Aorta (tissue), 5 donors: ENCODE data around the gene B9D1. TPM values are rescaled to one million over a fixed set of nuclear protein-coding genes. Genes with fewer than 3 reads are reported as not detected.

Source experiments
- ATAC-seq: fragments of 200-7000 bp; cut with Tn5 transposase; one replicate; pipeline ENCODE4 v1.9.1; 2022; ENCODE audit warnings: moderate library complexity; ENCODE audit not compliant: low FRiP score
- DNase-seq, 2 donors: peaks; one replicate each; pipeline ENCODE4 v3.0.0-alpha.2; 2020
- H3K27ac ChIP-seq, 2 donors: one replicate each; pipeline ENCODE4 v1.5.1; 2013; ENCODE audit warnings: low read length in 2 of 2, mild to moderate bottlenecking in 2 of 2, moderate library complexity in 2 of 2, control low read depth in 1 of 2, inconsistent platforms in 1 of 2, low read depth in 1 of 2
- H3K27me3 ChIP-seq, 2 donors: one replicate each; pipeline ENCODE4 v1.6.1; 2013; ENCODE audit warnings: control low read depth in 1 of 2, low read length in 1 of 2, mild to moderate bottlenecking in 1 of 2, moderate library complexity in 1 of 2; ENCODE audit not compliant: insufficient read depth in 2 of 2, control insufficient read depth in 1 of 2
- H3K36me3 ChIP-seq, 2 donors: one replicate each; pipeline ENCODE4 v1.6.1; 2013; ENCODE audit warnings: control low read depth in 1 of 2, low read length in 1 of 2, mild to moderate bottlenecking in 1 of 2; ENCODE audit not compliant: insufficient read depth in 2 of 2, control insufficient read depth in 1 of 2
- H3K4me1 ChIP-seq, 2 donors: one replicate each; pipeline ENCODE4 v1.6.1; 2013; ENCODE audit warnings: low read length in 2 of 2, control low read depth in 1 of 2, mild to moderate bottlenecking in 1 of 2, moderate library complexity in 1 of 2; ENCODE audit not compliant: insufficient read depth in 2 of 2, control insufficient read depth in 1 of 2
- H3K4me3 ChIP-seq, 2 donors: one replicate each; pipeline ENCODE4 v1.5.1; 2013; ENCODE audit warnings: low read length in 2 of 2, control low read depth in 1 of 2, mild to moderate bottlenecking in 1 of 2
- H3K9me3 ChIP-seq: one replicate; pipeline ENCODE4 v1.6.1; 2013; ENCODE audit warnings: mild to moderate bottlenecking, low read length; ENCODE audit not compliant: control insufficient read depth
- WGBS, 2 donors: extraction: QIAGEN DNeasy Blood & Tissue Kit; methylation state at CpG; one replicate each; pipeline ENCODE4 v1.1.7; 2013; 5-methylcytosine and 5-hydroxymethylcytosine counted together
- intact Hi-C, 2 donors: fragments of 100-400 bp; cut with DNase I; formaldehyde crosslinking; loops; one replicate each; pipeline versions ENCODE4 v1.14.2 to v1.15.0; 2022
- polyA plus RNA-seq, 2 donors: library from polyadenylated mRNA; stranded (reverse); fragments of 200-250 nt; gene quantifications; one replicate each; pipeline ENCODE4 v1.2.3, GENCODE V29; 2013
- total RNA-seq, 2 donors: library from RNA; stranded (reverse); fragmentation: NEBNext Ultra II Directional; extraction: Animal tissue kit (Norgen Biotek cat#: 25700); gene quantifications; one replicate each; pipeline ENCODE4 v1.2.1, GENCODE V29; 2021
- donor health status: healthy with polysubstance abuse.
- donor health status: Bipolar disorder and iron deficiency.
- donor health status: DM: no; HTN: no; CAD: no.
- donor health status: DM: no; HTN: no; CAD: no.
- donor health status: DM: yes; HTN: yes; CAD: no.

Gene B9D1
- total and polyA plus RNA-seq, 4 donors, result 7.3 to 16.5 (median 9.2) TPM

- no peak overlapping the region for H3K4me3 ChIP-seq
- H3K27ac ChIP-seq, result no peak overlapping the region
- WGBS, 2 donors, result 90 to 91% methylated on average over 9 of the region's 9 CpGs
- ATAC-seq (no peak), DNase-seq (peak; percentile 17 to 69)
- no peaks in the 10 kb centered on the region for H3K36me3 ChIP-seq
- intact Hi-C loops, result loop anchor here (5.0 to 10.0 kb wide), 4 partner anchors 36 to 299 kb away; partner anchors contain the start of gene ALDH3A2 (in 1 of the 2)
- no peaks in the 10 kb centered on the region for H3K9me3 ChIP-seq
- H3K4me1 ChIP-seq, result no peaks in the 10 kb centered on the region
- no peaks in the 10 kb centered on the region for H3K27me3 ChIP-seq
These were observed 3.5 kb upstream of the B9D1 start for GRCh38 chr17:19365833-19366636.

GRCh38 chr17:19365499-19365817 is 2.9 kb upstream of the B9D1 start:
- no peak overlapping the region for H3K27ac ChIP-seq
- intact Hi-C loops, result loop anchor here (5.0 to 10.0 kb wide), 4 partner anchors 37 to 299 kb away; partner anchors contain the start of gene ALDH3A2 (in 1 of the 2)
- H3K36me3 ChIP-seq, result no peaks in the 10 kb centered on the region
- ATAC-seq, result no peak
- WGBS, 2 donors, result 84 to 91% methylated on average over 4 of the region's 4 CpGs
- no peak overlapping the region for H3K4me3 ChIP-seq
- H3K27me3 ChIP-seq, result no peaks in the 10 kb centered on the region
- no peaks in the 10 kb centered on the region for H3K4me1 ChIP-seq
- H3K9me3 ChIP-seq, result no peaks in the 10 kb centered on the region
- DNase-seq, result no peak

- intact Hi-C loops, result loop anchor here (5.0 to 10.0 kb wide), 6 partner anchors 37 to 397 kb away; partner anchors contain the start of gene ALDH3A2 (in 1 of the 2)
- H3K4me3 ChIP-seq, result no peak overlapping the region
- no peaks in the 10 kb centered on the region for H3K9me3 ChIP-seq
- H3K27me3 ChIP-seq, result no peaks in the 10 kb centered on the region
- no peaks in the 10 kb centered on the region for H3K36me3 ChIP-seq
- ATAC-seq, result no peak
- peak; percentile 40 to 62 for DNase-seq
- no peak overlapping the region for H3K27ac ChIP-seq
- 83% methylated on average over 14 of the region's 14 CpGs for whole genome bisulfite sequencing, 2 donors
- no peaks in the 10 kb centered on the region for H3K4me1 ChIP-seq
These were observed 2.4 kb upstream of the B9D1 start for GRCh38 chr17:19364699-19365498.

- peak; percentile 41 to 57 for DNase-seq
- Histone ChIP-seq H3K4me1 (no peaks in the 10 kb centered on the region), H3K9me3 (no peaks in the 10 kb centered on the region), H3K36me3 (no peaks in the 10 kb centered on the region), H3K27me3 (no peaks in the 10 kb centered on the region), H3K27ac (no peak overlapping the region), H3K4me3 (no peak overlapping the region)
- ATAC-seq, result no peak
- WGBS, 2 donors, result 78 to 79% methylated on average over 6 of the region's 6 CpGs
- intact Hi-C loops, result loop anchor here (2.0 to 10.0 kb wide), 6 partner anchors 84 to 403 kb away; partner anchors contain the start of gene ALDH3A2 (in 1 of the 2)
These were observed 1.0 kb upstream of the B9D1 start for GRCh38 chr17:19363460-19364035.

GRCh38 chr17:19363114-19363438 is 553 bp upstream of the B9D1 start:
- H3K4me1 ChIP-seq, result no peaks in the 10 kb centered on the region
- H3K9me3 ChIP-seq, result no peaks in the 10 kb centered on the region
- intact Hi-C loops, result loop anchor here (2.0 to 10.0 kb wide), 6 partner anchors 84 to 404 kb away; partner anchors contain the start of gene ALDH3A2 (in 1 of the 2)
- no peak overlapping the region for H3K4me3 ChIP-seq
- no peak overlapping the region for H3K27ac ChIP-seq
- 24 to 30% methylated on average over 14 of the region's 14 CpGs for WGBS, 2 donors
- no peaks in the 10 kb centered on the region for H3K36me3 ChIP-seq
- ATAC-seq (no peak), DNase-seq (no peak)
- no peaks in the 10 kb centered on the region for H3K27me3 ChIP-seq

- H3K4me1 ChIP-seq, result no peaks in the 10 kb centered on the region
- no peak overlapping the region for H3K27ac ChIP-seq
- H3K4me3 ChIP-seq, result peak overlapping the region; percentile 41 to 51
- ATAC-seq (no peak), DNase-seq (no peak)
- no peaks in the 10 kb centered on the region for H3K36me3 ChIP-seq
- WGBS, 2 donors, result 14 to 15% methylated on average over 16 of the region's 16 CpGs
- H3K9me3 ChIP-seq, result no peaks in the 10 kb centered on the region
- intact Hi-C loops, result loop anchor here (1.0 to 10.0 kb wide), 7 partner anchors 85 to 405 kb away; partner anchors contain the start of gene ALDH3A2 (in 1 of the 2)
- no peaks in the 10 kb centered on the region for H3K27me3 ChIP-seq
These were observed 613 bp downstream of the B9D1 start for GRCh38 chr17:19361944-19362276.

- Histone ChIP-seq H3K27me3 (no peaks in the 10 kb centered on the region), H3K4me3 (no peak overlapping the region), H3K4me1 (no peaks in the 10 kb centered on the region), H3K27ac (no peak overlapping the region), H3K9me3 (no peaks in the 10 kb centered on the region), H3K36me3 (no peaks in the 10 kb centered on the region)
- ATAC-seq, result no peak
- DNase-seq, result peak; percentile 46 to 73
- intact Hi-C loops, result loop anchor here (5.0 to 10.0 kb wide), 5 partner anchors 86 to 401 kb away; partner anchors contain the start of gene ALDH3A2 (in 1 of the 2)
- WGBS, 2 donors, result 81 to 82% methylated on average over 6 of the region's 6 CpGs
These were observed 1.2 kb downstream of the B9D1 start for GRCh38 chr17:19361326-19361725.

GRCh38 chr17:19360772-19361171 is 1.8 kb downstream of the B9D1 start:
- Histone ChIP-seq H3K4me1 (no peaks in the 10 kb centered on the region), H3K27ac (no peak overlapping the region), H3K36me3 (no peaks in the 10 kb centered on the region), H3K27me3 (no peaks in the 10 kb centered on the region), H3K9me3 (no peaks in the 10 kb centered on the region), H3K4me3 (no peak overlapping the region)
- ATAC-seq (no peak), DNase-seq (peak in 1 of 2 donors; percentile 36)
- 93 to 95% methylated on average over 8 of the region's 8 CpGs for WGBS, 2 donors
- intact Hi-C loops, result loop anchor here (5.0 to 10.0 kb wide), 5 partner anchors 87 to 402 kb away; partner anchors contain the start of gene ALDH3A2 (in 1 of the 2)
